ENCODE results near the gene CAMTA1.
"Not testable (repeated sequence)": the region's sequence is repeated elsewhere in the genome, so short reads cannot be mapped to it uniquely, and the experiment has no call there.

The CAMTA1 gene

GRCh38 chr1:6845786-6846185 lies 60.5 kb downstream of the CAMTA1 start:
- not testable (repeated sequence) for H3K9me3 Mint-ChIP-seq, H3K4me1 Mint-ChIP-seq, ATAC-seq, H3K27me3 Mint-ChIP-seq, H3K4me3 Mint-ChIP-seq, H3K27ac Mint-ChIP-seq
- H3K36me3 Mint-ChIP-seq, result peaks cover 73% of the 10 kb centered on the region

GRCh38 chr1:6848816-6849215 lies 63.6 kb downstream of the CAMTA1 start:
- H3K27ac Mint-ChIP-seq, result no peak overlapping the region
- H3K27me3 Mint-ChIP-seq, result no peaks in the 10 kb centered on the region
- H3K4me3 Mint-ChIP-seq, result no peak overlapping the region

GRCh38 chr1:6850537-6850936 lies 65.3 kb downstream of the CAMTA1 start:
- peaks cover 5% of the 10 kb centered on the region for H3K4me1 Mint-ChIP-seq
- ATAC-seq, result no peak
- peaks cover 3% of the 10 kb centered on the region for H3K9me3 Mint-ChIP-seq
- no peak overlapping the region for H3K4me3 Mint-ChIP-seq
- H3K27me3 Mint-ChIP-seq, result no peaks in the 10 kb centered on the region
- peaks cover 82% of the 10 kb centered on the region for H3K36me3 Mint-ChIP-seq
- no peak overlapping the region for H3K27ac Mint-ChIP-seq

More at GRCh38 chr1:6848816-6849215, 63.6 kb downstream of the CAMTA1 start:
- H3K4me1 Mint-ChIP-seq, result peaks cover 5% of the 10 kb centered on the region
- H3K9me3 Mint-ChIP-seq, result peaks cover 4% of the 10 kb centered on the region
- no peak for ATAC-seq
- peaks cover 86% of the 10 kb centered on the region for H3K36me3 Mint-ChIP-seq

- ATAC-seq, result no peak
- H3K4me3 Mint-ChIP-seq, result no peak overlapping the region
- peaks cover 13% of the 10 kb centered on the region for H3K4me1 Mint-ChIP-seq
- no peaks in the 10 kb centered on the region for H3K9me3 Mint-ChIP-seq
- no peaks in the 10 kb centered on the region for H3K27me3 Mint-ChIP-seq
- H3K36me3 Mint-ChIP-seq, result peaks cover 84% of the 10 kb centered on the region
- H3K27ac Mint-ChIP-seq, result no peak overlapping the region
These were observed 67.1 kb downstream of the CAMTA1 start for GRCh38 chr1:6852136-6852890.

GRCh38 chr1:6854166-6854565 lies 68.9 kb downstream of the CAMTA1 start:
- Mint-ChIP-seq H3K4me3 (no peak overlapping the region), H3K4me1 (peaks cover 15% of the 10 kb centered on the region), H3K27me3 (no peaks in the 10 kb centered on the region), H3K27ac (no peak overlapping the region), H3K36me3 (peaks cover 73% of the 10 kb centered on the region), H3K9me3 (no peaks in the 10 kb centered on the region)
- ATAC-seq, result no peak

- Mint-ChIP-seq H3K27me3 (no peaks in the 10 kb centered on the region), H3K9me3 (no peaks in the 10 kb centered on the region), H3K4me1 (peaks cover 42% of the 10 kb centered on the region), H3K4me3 (no peak overlapping the region), H3K36me3 (peaks cover 47% of the 10 kb centered on the region), H3K27ac (no peak overlapping the region)
- ATAC-seq, result no peak
These were observed 72.6 kb downstream of the CAMTA1 start for GRCh38 chr1:6857831-6858230.

- no peak for ATAC-seq
- no peak overlapping the region for H3K4me3 Mint-ChIP-seq
- H3K4me1 Mint-ChIP-seq, result peaks cover 48% of the 10 kb centered on the region
- peaks cover 42% of the 10 kb centered on the region for H3K36me3 Mint-ChIP-seq
- no peaks in the 10 kb centered on the region for H3K27me3 Mint-ChIP-seq
- no peak overlapping the region for H3K27ac Mint-ChIP-seq
- H3K9me3 Mint-ChIP-seq, result no peaks in the 10 kb centered on the region
These were observed 73.3 kb downstream of the CAMTA1 start for GRCh38 chr1:6858596-6858995.

- Mint-ChIP-seq H3K4me1 (peaks cover 53% of the 10 kb centered on the region), H3K36me3 (peaks cover 46% of the 10 kb centered on the region), H3K27me3 (no peaks in the 10 kb centered on the region), H3K4me3 (no peak overlapping the region), H3K27ac (no peak overlapping the region), H3K9me3 (no peaks in the 10 kb centered on the region)
- no peak for ATAC-seq
These were observed 74.4 kb downstream of the CAMTA1 start for GRCh38 chr1:6859415-6860343.

GRCh38 chr1:6860401-6860800 lies 75.1 kb downstream of the CAMTA1 start:
- Mint-ChIP-seq H3K27me3 (no peaks in the 10 kb centered on the region), H3K4me1 (peaks cover 54% of the 10 kb centered on the region), H3K9me3 (no peaks in the 10 kb centered on the region), H3K36me3 (peaks cover 39% of the 10 kb centered on the region), H3K4me3 (no peak overlapping the region), H3K27ac (no peak overlapping the region)
- ATAC-seq, result no peak

- no peaks in the 10 kb centered on the region for H3K27me3 Mint-ChIP-seq
- H3K4me1 Mint-ChIP-seq, result peaks cover 55% of the 10 kb centered on the region
- H3K9me3 Mint-ChIP-seq, result no peaks in the 10 kb centered on the region
- peaks cover 33% of the 10 kb centered on the region for H3K36me3 Mint-ChIP-seq
- H3K4me3 Mint-ChIP-seq, result no peak overlapping the region
- peak; percentile 73 for ATAC-seq
- H3K27ac Mint-ChIP-seq, result peak overlapping the region; percentile 40
These were observed 75.9 kb downstream of the CAMTA1 start for GRCh38 chr1:6861075-6861724.

GRCh38 chr1:6862906-6863305 lies 77.7 kb downstream of the CAMTA1 start:
- no peak overlapping the region for H3K4me3 Mint-ChIP-seq
- peaks cover 51% of the 10 kb centered on the region for H3K4me1 Mint-ChIP-seq
- H3K27ac Mint-ChIP-seq, result no peak overlapping the region
- no peaks in the 10 kb centered on the region for H3K9me3 Mint-ChIP-seq
- ATAC-seq, result no peak
- no peaks in the 10 kb centered on the region for H3K27me3 Mint-ChIP-seq
- H3K36me3 Mint-ChIP-seq, result peaks cover 18% of the 10 kb centered on the region

- H3K27me3 Mint-ChIP-seq, result no peaks in the 10 kb centered on the region
- no peak overlapping the region for H3K27ac Mint-ChIP-seq
- peaks cover 18% of the 10 kb centered on the region for H3K36me3 Mint-ChIP-seq
- no peak for ATAC-seq
- peaks cover 62% of the 10 kb centered on the region for H3K4me1 Mint-ChIP-seq
- H3K9me3 Mint-ChIP-seq, result no peaks in the 10 kb centered on the region
- no peak overlapping the region for H3K4me3 Mint-ChIP-seq
These were observed 78.9 kb downstream of the CAMTA1 start for GRCh38 chr1:6864166-6864565.

GRCh38 chr1:6866825-6867224 lies 81.6 kb downstream of the CAMTA1 start:
- Mint-ChIP-seq H3K4me3 (no peak overlapping the region), H3K27ac (no peak overlapping the region), H3K4me1 (peaks cover 43% of the 10 kb centered on the region), H3K9me3 (no peaks in the 10 kb centered on the region), H3K36me3 (peaks cover 20% of the 10 kb centered on the region), H3K27me3 (no peaks in the 10 kb centered on the region)
- no peak for ATAC-seq

GRCh38 chr1:6867321-6867720 lies 82.1 kb downstream of the CAMTA1 start:
- Mint-ChIP-seq H3K9me3 (no peaks in the 10 kb centered on the region), H3K27ac (no peak overlapping the region), H3K4me1 (peaks cover 40% of the 10 kb centered on the region), H3K27me3 (no peaks in the 10 kb centered on the region), H3K36me3 (peaks cover 24% of the 10 kb centered on the region), H3K4me3 (no peak overlapping the region)
- no peak for ATAC-seq
